VCaP (cell line): ENCODE measurements around the gene FBLN5.

Experiments
- H3K27ac ChIP-seq: fragments of 450-650 bp; 2 replicates; pipeline ENCODE4 v1.5.1; 2017
- TF ChIP-seq, protein P1 (sequence below): fragments of 450-650 bp; conservative IDR thresholded peaks from 2 replicates; pipeline ENCODE4 v1.5.1; 2017; ENCODE audit warnings: mild to moderate bottlenecking, moderate library complexity

FBLN5 gene

DNA sequence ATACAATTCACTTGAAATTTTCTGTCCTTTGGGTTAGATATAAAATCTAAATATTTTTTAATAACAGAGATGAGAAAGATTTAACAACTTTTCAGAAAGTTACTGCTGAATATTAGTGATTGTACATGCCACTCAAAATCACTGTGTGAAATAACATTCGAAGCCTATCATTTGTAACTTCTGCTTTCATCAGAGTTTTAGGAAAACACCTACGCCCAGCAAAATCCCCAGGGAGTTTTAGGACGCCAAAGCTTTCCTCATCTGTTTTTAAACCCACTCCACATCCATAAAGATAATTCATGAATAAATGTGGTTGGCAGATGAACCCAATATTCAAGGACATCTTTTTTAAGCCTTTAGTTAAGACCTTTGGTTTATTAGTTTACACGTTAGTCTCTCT, 104.1 kb downstream of the FBLN5 start:
- H3K27ac ChIP-seq, result no peak overlapping the region
- TF ChIP-seq, protein P1, sequence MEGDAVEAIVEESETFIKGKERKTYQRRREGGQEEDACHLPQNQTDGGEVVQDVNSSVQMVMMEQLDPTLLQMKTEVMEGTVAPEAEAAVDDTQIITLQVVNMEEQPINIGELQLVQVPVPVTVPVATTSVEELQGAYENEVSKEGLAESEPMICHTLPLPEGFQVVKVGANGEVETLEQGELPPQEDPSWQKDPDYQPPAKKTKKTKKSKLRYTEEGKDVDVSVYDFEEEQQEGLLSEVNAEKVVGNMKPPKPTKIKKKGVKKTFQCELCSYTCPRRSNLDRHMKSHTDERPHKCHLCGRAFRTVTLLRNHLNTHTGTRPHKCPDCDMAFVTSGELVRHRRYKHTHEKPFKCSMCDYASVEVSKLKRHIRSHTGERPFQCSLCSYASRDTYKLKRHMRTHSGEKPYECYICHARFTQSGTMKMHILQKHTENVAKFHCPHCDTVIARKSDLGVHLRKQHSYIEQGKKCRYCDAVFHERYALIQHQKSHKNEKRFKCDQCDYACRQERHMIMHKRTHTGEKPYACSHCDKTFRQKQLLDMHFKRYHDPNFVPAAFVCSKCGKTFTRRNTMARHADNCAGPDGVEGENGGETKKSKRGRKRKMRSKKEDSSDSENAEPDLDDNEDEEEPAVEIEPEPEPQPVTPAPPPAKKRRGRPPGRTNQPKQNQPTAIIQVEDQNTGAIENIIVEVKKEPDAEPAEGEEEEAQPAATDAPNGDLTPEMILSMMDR, result no peak

DNA sequence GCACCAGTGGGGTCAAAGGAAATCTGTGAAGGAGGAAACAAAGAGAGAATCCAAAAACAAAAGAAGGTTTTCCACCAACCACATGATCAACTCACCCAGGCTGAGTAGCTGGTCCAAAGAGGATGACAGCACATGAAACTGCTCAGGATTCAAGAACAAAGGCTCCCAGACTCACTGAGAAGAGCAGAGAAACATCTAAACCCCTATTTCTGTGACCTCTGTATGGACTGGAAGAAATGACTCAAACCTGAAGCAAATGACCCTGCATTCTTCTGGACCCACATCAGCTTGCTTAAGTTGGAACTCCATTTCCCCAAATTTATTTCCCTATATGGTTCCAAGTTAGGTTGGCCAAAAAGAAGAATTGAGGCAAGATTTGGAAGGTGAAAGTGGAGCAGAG, 106.4 kb downstream of the FBLN5 start:
- no peak overlapping the region for H3K27ac ChIP-seq
- TF ChIP-seq, protein P1, result no peak

DNA sequence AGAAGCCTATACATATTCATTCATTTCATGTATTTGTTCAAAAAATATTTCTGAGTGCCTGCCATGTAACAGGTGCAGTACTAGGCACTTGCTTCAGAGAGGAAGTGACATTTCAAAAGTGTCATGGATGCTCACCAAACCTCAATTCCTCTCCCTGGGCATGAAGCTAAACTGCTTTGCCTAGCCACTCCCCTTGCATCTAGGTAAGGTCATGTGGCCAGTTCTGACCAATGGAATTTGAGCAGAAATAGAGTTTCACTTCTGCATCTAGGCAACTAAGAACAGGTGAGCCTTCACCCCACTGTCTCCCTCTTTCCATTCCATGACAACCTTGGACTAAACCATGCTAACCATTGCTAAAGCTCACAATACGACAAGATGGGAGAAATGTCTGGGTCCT, 107.7 kb downstream of the FBLN5 start:
- no peak overlapping the region for H3K27ac ChIP-seq
- TF ChIP-seq, protein P1, result no peak

DNA sequence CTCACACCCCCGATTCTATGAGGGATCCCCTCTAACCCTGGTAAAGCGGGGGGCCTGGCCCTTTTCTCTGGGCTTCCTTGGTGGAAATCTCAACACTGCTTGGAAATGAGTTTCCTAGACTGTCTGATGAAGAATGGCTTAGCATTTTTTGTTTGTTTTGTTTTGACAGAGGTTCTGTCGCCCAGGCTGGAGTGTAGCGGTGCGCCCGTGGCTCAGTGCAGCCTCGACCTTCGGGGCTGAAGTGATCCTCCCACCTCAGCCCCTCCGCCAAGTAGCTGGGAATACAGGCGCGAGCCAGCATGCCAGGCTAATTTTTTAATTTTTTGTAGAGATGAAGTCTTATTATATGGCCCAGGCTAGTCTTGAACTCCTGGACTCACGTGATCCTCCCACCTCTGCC, 110.4 kb downstream of the FBLN5 start:
- TF ChIP-seq, protein P1, result no peak
- peak overlapping the region; percentile 99 for H3K27ac ChIP-seq

DNA sequence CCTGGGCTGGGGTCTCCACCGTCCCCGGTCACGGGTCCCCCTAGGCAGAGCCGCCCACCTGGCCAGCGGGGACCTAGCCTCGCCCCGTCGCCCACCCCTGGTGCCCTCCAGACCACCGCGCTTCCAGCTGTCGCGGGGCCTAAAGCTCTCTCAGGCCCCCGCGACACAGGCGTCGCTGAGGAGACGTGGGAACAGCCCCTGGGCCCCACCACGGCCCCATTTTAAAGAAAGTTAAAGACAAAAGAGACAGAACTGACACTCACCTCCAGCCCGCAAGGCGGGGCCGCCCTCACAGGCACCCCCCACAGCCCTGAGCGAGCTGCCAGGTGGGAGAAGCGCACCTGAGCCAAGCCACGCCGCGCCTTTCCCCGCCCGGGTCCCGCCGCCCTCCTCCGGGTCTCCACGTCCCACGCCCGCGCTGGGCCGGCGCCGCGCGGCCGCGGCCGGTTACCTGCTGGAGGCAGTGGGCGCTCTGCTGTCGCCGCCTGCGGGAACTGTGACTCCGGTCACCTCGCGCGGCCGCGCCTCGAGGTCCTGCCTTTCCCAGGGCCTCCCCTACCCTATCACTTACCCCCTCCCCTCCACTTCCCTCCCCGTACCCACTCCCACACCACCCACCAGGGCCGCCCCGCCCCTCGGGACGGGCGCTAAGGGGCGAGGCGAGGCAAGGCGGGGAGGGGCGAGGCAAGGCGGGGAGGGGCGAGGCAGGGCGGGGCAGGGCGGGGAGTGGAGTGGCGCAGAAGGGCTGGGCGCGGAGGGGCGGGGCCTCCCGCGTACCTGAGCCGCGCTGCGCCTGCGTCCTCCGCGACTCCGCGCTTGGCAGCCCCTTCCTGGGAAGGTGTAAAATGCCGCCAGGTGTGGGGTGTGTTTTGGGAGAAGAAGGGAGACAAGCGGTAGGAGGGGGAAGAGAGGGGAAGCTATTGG, 111.3 kb downstream of the FBLN5 start:
- TF ChIP-seq, protein P1, result peak; percentile 36
- H3K27ac ChIP-seq, result peak overlapping the region; percentile 99

DNA sequence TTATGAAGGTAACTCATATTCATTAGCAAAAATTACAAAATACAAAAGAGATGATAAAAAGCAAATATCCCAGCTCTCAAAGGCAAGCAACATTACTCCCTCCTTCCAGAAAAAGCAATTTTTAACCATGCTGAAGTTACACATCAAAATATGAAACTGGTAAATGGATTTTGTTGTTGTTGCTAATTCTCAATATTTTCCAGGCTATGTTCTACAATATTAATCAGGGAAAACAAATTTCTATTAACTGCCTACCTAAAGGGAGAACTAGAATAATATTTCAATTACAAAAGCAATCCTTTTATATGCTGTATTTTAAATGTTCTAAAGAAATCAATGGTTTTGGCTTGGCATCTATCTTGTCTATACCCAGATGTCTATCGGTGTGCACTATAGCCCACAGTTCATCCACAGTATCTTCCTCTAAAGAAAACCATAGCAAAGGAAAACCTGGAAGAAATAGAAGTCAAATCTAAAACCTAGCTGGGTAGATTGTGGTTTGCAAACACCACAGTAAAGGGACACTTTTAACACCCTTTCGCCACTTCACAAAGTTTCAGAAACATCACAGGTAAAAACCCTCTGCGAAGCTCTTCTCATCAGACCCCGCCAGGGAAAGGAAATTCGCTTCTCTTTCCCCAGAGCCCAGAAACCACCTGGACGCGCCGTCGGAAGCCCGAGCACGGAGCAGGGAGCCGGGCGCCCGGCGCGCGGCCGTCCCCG, 112.1 kb downstream of the FBLN5 start:
- H3K27ac ChIP-seq, result peak overlapping the region; percentile 99
- TF ChIP-seq, protein P1, result no peak

DNA sequence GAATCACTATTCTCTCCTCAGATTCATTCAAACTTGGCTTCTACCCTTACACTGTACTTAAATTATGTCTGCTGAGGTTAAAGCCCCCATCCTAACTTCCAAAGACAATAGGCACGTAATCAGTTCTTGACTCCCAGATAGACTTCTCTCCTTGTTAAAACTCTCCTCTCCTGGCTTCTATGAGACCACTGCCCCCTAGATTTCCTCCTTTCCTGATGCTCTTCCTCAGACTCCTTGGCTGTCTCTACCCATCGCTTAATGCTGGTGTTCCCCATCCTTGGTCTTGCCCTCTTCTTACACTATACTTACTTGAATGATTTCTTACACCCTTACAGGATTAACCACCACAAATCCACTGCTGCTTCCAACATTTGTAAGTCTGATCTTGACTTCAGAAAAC, 112.9 kb downstream of the FBLN5 start:
- TF ChIP-seq, protein P1, result 0 out of 2 replicates have a peak, but pooled peaks have one; percentile 14
- H3K27ac ChIP-seq, result peak overlapping the region; percentile 99
